GM21447 (cell line): Measurements from ENCODE around the gene E2F2.
"Not testable (repeated sequence)": the region's sequence is repeated elsewhere in the genome, so short reads cannot be mapped to it uniquely, and the experiment has no call there.

Source experiments
- ATAC-seq: cut with Tn5 transposase; IDR thresholded peaks from one replicate; pipeline ENCODE4 v1.9.1; 2021; ENCODE audit not compliant: unreplicated experiment

E2F2 gene

DNA sequence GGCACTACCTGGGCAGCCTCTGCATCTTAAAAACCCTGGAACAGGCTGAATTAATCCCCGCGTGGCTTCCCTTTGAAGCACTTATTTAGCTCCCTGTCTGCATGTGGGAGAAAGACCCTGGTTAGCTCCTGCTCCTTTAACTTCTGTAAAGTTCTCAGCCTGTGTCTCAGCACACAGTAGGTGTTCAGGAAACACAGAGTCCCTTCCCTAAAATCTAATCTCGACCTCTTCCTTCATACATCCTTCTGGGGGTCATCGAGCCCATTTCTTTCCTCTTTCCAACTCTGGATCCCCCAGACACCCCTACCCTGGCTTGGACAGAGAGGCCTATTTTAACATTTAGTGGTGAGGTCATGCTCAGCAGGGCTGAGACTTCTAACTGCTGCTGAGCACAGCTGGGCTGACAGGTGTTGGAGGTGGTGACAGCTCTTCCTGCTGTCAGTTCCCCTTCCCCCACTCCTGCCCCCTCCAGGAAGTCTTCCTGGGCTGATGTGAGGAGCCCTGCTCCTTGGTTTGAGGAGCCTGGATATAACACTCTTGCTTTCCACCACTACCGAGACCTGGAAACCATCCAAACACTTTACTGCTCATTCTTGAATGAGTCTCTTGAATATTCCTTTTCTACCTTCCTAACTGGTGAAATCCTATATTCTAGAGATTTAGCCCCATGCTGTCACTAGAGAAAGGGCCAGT, 5.3 kb downstream of the E2F2 start:
- no peak for ATAC-seq

GRCh38 chr1:23524716-23525401, 6.2 kb downstream of the E2F2 start:
- ATAC-seq = no peak

DNA sequence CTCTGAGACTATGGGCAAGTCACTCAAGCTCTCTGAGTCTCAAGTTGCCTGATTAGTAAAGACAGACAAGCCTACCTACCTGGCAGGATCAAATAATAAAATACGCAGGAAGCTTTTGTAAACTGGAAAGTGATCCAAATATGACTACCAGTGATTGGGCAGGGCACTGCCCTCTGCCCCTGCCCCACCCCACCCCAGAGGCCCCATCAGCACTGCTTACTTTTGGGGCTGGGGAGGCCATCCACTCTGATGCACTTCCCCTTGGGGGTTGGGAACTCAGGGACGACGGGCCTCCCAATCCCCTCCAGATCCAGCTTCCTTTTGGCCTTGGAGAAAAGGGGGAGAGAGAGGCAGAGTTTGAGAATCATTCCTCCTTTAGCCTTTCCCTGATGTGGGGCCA, 6.9 kb downstream of the E2F2 start:
- no peak for ATAC-seq

DNA sequence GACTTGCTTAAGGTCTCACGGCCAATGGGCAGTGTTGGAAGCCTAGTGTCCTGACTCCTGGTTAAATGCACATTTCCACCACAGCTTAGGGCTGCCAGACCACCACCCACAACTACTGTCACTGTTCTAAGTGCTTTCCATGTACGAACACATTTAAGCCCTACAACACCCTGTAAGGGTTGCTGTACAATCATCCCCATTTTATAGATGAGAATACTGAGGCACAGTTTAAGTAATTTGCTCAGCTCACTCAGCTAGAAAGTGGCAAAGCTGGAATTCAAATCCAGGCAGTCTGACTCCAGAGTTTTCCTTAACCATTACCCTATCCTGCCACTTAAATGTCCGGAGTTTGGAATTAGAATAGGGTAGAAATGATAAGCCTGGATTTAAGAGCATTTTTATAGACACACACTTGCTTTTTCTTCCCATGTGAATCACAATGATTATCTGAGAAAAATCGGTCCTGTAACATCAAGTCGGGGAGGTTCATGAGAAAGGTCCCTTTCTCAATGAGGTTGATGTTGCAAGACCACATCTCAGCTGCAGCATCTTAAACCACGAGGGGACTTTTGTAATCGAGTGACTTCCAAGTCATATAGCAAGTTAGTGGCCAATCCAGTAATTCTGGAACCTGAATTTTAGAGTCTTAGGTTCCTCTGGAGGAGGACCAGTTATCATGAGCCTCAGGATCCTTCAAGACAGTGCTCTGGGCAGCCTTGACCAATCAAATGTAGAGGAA, 8.6 kb downstream of the E2F2 start:
- ATAC-seq = no peak

DNA sequence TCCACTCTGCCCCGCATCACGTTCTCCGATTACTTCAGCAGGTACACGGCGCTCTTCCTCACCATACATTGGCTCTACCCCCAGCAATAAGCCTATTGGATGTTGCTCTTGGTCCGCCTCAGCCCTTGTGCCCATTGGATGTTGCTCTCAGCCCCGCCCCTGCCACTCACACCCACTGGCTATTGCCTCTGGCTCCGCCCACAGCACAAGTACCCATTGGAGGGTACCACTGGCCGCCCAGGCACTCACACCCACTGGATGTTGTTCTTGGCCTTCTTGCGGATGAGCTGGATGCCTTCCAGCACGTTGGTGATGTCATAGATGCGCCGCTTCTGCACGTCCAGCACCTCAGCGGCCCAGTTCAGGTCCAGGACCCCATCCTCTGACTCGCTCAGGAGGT, 9.4 kb downstream of the E2F2 start:
- no peak for ATAC-seq

GRCh38 chr1:23517581-23517980, 13.5 kb downstream of the E2F2 start:
- ATAC-seq = no peak

DNA sequence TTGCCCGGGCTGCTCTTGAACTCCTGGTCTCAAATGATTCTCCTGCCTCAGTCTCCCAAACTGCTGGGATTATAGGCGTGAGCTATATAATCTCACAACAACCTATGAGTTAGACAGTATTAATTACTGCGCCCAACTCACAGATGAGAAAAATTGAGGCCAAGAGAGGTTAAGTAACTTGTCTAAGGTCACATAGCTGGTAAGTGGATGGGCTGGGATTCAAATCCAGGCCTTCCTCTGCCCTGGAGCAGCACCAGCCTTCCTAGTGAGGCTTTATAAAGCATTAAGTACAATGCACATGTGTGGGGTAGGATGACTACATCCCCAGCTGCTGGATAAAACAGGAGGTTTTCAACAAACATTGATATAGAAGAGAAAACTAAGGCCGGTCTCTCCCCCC, 15.1 kb downstream of the E2F2 start:
- no peak for ATAC-seq

DNA sequence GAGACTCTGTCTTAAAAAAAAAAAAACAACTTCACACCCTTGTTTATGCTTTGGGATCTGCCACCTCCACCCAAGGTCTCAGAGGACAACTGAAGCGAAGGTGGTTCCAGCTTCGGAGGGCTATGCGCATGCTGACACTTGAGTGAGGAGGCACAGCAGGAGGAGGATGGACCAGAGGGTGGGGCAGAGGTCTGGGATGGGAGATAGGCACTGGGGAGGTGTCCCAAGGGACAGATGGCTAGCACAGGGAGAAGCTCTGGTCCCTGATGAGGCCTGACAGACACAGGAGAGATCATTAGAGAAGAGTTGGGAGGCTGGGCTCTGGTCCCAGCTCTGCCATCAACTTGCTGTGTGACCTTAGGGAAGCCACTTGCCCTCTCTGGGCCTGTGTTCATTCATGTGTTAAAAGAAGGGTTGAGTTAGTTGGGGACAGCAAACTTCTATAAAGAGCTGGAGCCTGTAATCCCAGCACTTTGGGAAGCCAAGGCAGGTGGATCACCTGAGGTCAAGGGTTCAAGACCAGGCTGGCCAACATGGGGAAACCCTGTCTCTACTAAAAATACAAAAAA, 16.8 kb downstream of the E2F2 start:
- ATAC-seq = no peak

DNA sequence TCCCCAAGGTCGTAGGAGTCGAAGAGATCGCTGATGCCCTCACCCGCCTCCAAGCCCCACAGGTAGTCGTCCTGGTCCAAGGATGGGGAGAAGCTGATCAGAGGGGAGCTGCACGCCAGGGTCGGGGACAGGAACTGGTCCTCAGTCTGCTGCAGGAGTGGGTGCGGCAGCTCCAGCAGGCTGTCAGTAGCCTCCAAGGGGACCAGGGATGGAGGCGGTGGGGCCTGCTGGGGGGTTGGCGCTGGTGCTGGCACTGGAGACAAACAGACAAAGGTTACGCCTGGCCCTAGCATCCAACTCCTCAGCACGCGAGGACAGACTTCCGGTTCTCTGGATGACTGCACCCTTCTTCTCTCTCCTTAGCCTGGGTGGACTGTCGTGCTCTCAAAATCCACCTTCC, 21.1 kb downstream of the E2F2 start:
- ATAC-seq = no peak

GRCh38 chr1:23506376-23507107, 24.5 kb downstream of the E2F2 start:
- ATAC-seq = no peak

GRCh38 chr1:23505851-23506250, 25.2 kb downstream of the E2F2 start:
- ATAC-seq = no peak

GRCh38 chr1:23504156-23504555, 26.9 kb downstream of the E2F2 start:
- ATAC-seq = not testable (repeated sequence)

DNA sequence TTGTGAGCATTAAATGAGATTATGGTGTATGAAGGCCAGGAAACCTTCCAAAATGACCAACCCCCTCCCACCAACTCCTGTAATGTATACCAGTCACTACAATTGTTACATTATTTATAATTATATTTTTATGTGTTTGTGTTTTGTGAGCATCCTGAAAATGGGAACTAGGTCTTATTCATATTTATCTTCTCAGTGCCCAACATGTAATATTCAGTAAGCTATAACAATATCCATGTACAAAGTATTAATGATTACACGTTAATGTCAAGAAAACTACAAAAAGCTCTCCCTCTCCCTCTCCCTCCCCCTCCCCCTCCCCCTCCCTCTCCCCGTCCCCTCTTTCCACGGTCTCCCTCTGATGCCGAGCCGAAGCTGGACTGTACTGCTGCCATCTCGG, 28.1 kb downstream of the E2F2 start:
- ATAC-seq = no peak

GRCh38 chr1:23500466-23500865, 30.6 kb downstream of the E2F2 start:
- ATAC-seq = no peak

DNA sequence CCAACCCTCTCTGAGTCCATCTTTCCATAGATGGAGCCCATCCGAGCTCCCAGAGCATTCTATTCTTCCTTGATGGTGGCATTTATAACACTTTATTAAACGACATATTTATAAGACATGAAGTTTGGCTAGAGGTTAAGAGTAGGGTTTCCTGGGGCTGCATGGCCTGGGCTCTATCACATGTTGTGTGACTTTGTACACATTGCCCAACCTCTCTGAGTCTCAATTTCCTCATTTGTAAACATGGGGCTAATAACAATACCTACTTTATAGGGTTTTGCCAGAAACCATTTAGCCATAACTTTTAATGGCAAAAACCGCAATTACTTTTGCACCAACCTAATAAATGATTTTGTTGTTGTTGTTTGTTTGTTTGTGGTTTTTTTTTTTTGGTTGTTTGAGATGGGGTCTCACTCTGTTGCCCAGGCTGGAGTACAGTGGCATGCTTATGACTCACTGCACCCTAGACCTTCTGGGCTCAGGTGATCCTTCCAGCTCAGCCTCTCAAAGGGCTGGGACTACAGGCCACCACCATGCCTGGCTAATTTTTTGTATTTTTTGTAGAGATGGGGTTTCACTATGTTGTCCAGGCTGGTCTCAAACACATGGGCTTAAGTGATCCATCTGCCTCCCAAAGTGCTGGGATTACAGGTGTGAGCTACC, 33.1 kb downstream of the E2F2 start:
- ATAC-seq = no peak

DNA sequence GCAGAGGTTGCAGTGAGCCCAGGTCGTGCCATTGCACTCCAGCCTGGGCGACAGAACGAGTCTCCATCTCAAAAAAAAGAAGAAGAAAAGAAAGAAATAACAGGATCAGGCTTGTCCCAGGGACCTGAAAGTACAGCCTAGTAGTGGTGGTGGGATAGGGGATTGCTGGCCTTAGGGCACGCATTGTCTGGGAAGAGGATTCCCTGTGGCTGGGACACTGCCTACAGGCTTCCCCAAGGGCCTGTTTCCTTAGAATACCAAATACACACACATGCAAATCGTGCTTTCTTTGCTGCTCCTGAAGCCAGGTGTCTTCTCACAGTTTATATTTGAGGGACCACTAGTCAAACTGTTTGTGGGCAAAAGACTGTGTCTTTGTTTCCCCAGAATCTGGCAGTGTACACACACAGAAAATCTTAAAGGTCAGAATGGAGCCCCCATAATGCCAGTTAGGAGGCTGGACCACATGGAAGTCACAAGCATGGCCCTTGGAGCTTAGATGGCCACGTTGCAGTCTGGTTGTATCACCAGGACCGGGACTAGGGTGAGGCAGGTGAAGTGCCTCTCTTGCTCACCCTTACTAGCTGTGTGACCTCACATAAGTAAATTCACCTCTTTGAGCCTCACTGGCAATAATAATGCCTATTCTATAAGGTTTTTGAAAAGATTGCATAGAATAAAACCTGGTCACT, 34.4 kb downstream of the E2F2 start:
- no peak for ATAC-seq

DNA sequence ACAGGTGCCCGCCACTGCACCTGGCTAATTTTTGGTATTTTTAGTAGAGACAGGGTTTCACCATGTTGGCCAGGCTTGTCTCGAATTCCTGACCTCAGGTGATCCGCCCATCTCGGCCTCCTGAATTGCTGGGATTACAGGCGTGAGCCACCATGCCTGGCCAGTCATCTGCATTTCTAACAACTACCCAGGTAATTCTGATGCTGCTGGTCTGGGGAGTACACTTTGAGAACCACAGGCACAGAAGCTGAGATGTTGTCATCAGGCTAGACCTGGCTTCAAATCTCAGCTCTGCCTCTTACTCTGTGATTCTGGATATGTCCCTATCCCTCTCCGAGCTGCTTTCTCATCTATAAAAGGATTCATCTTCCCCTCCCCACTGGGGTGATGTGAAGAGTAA, 36.2 kb downstream of the E2F2 start:
- ATAC-seq = not testable (repeated sequence)

GRCh38 chr1:23492776-23493175, 38.3 kb downstream of the E2F2 start:
- ATAC-seq = not testable (repeated sequence)

- no peak for ATAC-seq
Observed at GRCh38 chr1:23492132-23492720, 38.8 kb downstream of the E2F2 start.

GRCh38 chr1:23489842-23490241, 41.2 kb downstream of the E2F2 start:
- ATAC-seq = no peak
